ENCODE measurements around the gene SLC9A2.

GRCh38 chr2:102657770-102658169 is 38.4 kb downstream of the SLC9A2 start:
- TF ChIP-seq POLR2A (IDR thresholded peaks at IDR 0.05) (no peak), CTCF (IDR thresholded peaks at IDR 0.05) (no peak), POLR2AphosphoS5 (IDR thresholded peaks at IDR 0.05) (no peak), EP300 (IDR thresholded peaks at IDR 0.05) (no peak)

All from sigmoid colon (tissue), 4 donors.